Endothelial cell of umbilical vein (primary cell): ENCODE measurements around the gene GRM5.

Experiments used
- CTCF ChIP-seq, 2 donors: IDR thresholded peaks; 1 replicate in 1 of 2; 2 replicates in 1 of 2; pipeline ENCODE4 v1.5.1; 2011; ENCODE audit warnings: low read length in 2 of 2, mild to moderate bottlenecking in 2 of 2, moderate library complexity in 2 of 2, control low read depth in 1 of 2, inconsistent platforms in 1 of 2, low read depth in 1 of 2; ENCODE audit not compliant: insufficient read depth in 1 of 2; ENCODE audit errors: extremely low read depth in 1 of 2
- POLR2A ChIP-seq: IDR thresholded peaks from 2 replicates; pipeline ENCODE4 v1.6.1; 2012; ENCODE audit warnings: low read depth, mild to moderate bottlenecking, control low read depth, low read length
- POLR2AphosphoS5 ChIP-seq: IDR thresholded peaks from 2 replicates; pipeline ENCODE4 v1.6.1; 2012; ENCODE audit warnings: low read depth, mild to moderate bottlenecking, control low read depth, low read length, moderate library complexity; ENCODE audit not compliant: insufficient read depth

- no peak for TF ChIP-seq CTCF (IDR thresholded peaks at IDR 0.05; ENCODE audit: extremely low read depth in 1 of 2, insufficient read depth in 1 of 2, low read depth in 1 of 2, low read length in 2 of 2)
- no peak for TF ChIP-seq POLR2AphosphoS5
- no peak for TF ChIP-seq POLR2A
These were observed 578.1 kb downstream of the GRM5 start for GRCh38 chr11:88487646-88488045.
